Panc1 (cell line): ENCODE data around the gene ZNF609. TPM values are rescaled to one million over a fixed set of nuclear protein-coding genes. Genes with fewer than 3 reads are reported as not detected.

Experiments used
- ATAC-seq: fragments of 200-7000 bp; cut with Tn5 transposase; 2 replicates; pipeline ENCODE4 v1.9.1; 2020; ENCODE audit warnings: mild to moderate bottlenecking, moderate library complexity
- BruUV-seq: library from RNA; stranded (reverse); fragments of 400-500 nt; replicated peaks from 2 replicates; lab custom pipeline; 2021; lab: Mats Ljungman, UMichigan
- CTCF ChIA-PET: fragments of 300-600 bp; sonication (Branson Sonifier 250); formaldehyde crosslinking; loops from one replicate; lab custom pipeline; 2022; ENCODE audit warnings: antibody characterized with exemption; lab: Charles Lee
- POLR2A ChIA-PET: fragments of 300-600 bp; sonication (Branson Sonifier 250); formaldehyde crosslinking; loops from one replicate; lab custom pipeline; 2022; ENCODE audit warnings: antibody characterized with exemption; lab: Charles Lee
- DNase-seq: peaks from one replicate; pipeline ENCODE4 v3.0.0-alpha.2; 2010; ENCODE audit warnings: low read depth, low spot score
- H3K27ac ChIP-seq: 2 replicates; pipeline ENCODE4 v1.5.1; 2011; ENCODE audit warnings: mild to moderate bottlenecking, low read length, inconsistent platforms
- H3K27me3 ChIP-seq: fragments of 200-500 bp; sonication (Bioruptor generic); 2 replicates; pipeline ENCODE4 v1.6.0; 2014; ENCODE audit warnings: low read length, inconsistent platforms; ENCODE audit not compliant: control insufficient read depth, insufficient read depth
- H3K36me3 ChIP-seq: fragments of 200-500 bp; sonication (Bioruptor generic); 2 replicates; pipeline ENCODE4 v1.5.1; 2014; ENCODE audit warnings: inconsistent platforms, mild to moderate bottlenecking, low read length, moderate library complexity; ENCODE audit not compliant: control insufficient read depth, insufficient read depth
- H3K4me1 ChIP-seq: 2 replicates; pipeline ENCODE4 v1.5.1; 2011; ENCODE audit warnings: inconsistent platforms, mild to moderate bottlenecking, low read length, moderate library complexity; ENCODE audit not compliant: control insufficient read depth, insufficient read depth
- H3K4me3 ChIP-seq, 2 experiments: 2 replicates each; pipeline ENCODE4 v1.5.1; 2011 to 2012; ENCODE audit warnings: low read depth in 2 of 2, low read length in 2 of 2, mild to moderate bottlenecking in 2 of 2, inconsistent platforms in 1 of 2, moderate library complexity in 1 of 2
- H3K9me3 ChIP-seq: fragments of 200-500 bp; sonication (Bioruptor generic); 2 replicates; pipeline ENCODE4 v1.5.1; 2014; ENCODE audit warnings: low read depth, mild to moderate bottlenecking, inconsistent platforms, low read length, moderate library complexity; ENCODE audit not compliant: control insufficient read depth, insufficient read depth
- POLR2AphosphoS5 ChIP-seq: IDR thresholded peaks from 2 replicates; pipeline ENCODE4 v1.6.1; 2012; ENCODE audit warnings: mild to moderate bottlenecking, low read depth, low read length, moderate library complexity
- SIN3A ChIP-seq: IDR thresholded peaks from 2 replicates; pipeline ENCODE4 v1.6.1; 2012; ENCODE audit warnings: low read depth, mild to moderate bottlenecking, low read length, moderate library complexity, borderline replicate concordance; ENCODE audit not compliant: insufficient read depth
- TCF7L2 ChIP-seq: IDR thresholded peaks from 2 replicates; pipeline ENCODE4 v1.6.1; 2011; ENCODE audit warnings: mild to moderate bottlenecking, low read depth, low read length, inconsistent platforms
- in situ Hi-C: cut with HindIII; loops from 2 replicates; pipeline ENCODE4 v1.10.0; 2016; ENCODE audit warnings: low sequenced_read_pairs, low pct_unique_long_range_greater_than_20kb
- intact Hi-C: fragments of 100-400 bp; cut with micrococcal nuclease; formaldehyde crosslinking; loops from one replicate; pipeline ENCODE4 v1.10.0; 2022; ENCODE audit not compliant: unreplicated experiment
- total RNA-seq: library from RNA; stranded (reverse); gene quantifications from one replicate; pipeline ENCODE4 v1.2.1, GENCODE V29; 2021; ENCODE audit not compliant: unreplicated experiment
- TF ChIP-seq, protein P1 (sequence below): fragments of 450-650 bp; IDR thresholded peaks from 2 replicates; pipeline ENCODE4 v1.5.1; 2017; ENCODE audit warnings: mild to moderate bottlenecking
- TF ChIP-seq, protein P2 (sequence below), 2 experiments: IDR thresholded peaks; 2 replicates each; pipeline ENCODE4 v1.6.1; 2011 to 2012; ENCODE audit warnings: low read depth in 2 of 2, control low read depth in 1 of 2, low read length in 1 of 2, mild to moderate bottlenecking in 1 of 2, moderate library complexity in 1 of 2; ENCODE audit not compliant: insufficient read depth in 1 of 2

The ZNF609 gene
- total RNA-seq, 1 experiment from 2014 or later: 47.2 TPM

DNA sequence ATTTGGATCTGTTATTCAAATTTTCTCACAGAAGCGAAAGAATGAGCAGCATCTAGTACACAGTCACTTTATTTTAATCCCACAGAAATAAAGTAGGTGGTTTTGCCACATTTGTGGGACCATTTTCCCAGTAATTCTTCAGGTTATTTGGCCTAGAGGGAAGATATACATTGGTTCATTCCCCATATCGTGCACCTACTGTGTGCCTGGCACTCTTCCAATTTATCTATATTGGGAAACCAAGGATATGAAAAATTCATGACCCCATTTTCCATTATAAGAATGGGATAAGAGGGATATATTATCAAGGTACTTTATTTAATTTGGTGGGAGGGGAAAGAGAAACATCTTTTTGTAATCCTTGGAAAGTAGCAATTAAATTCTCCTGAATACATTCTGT lies 37.7 kb upstream of the ZNF609 start:
- H3K27ac ChIP-seq: no peak overlapping the region
- no TSS peak for BruUV-seq
- peaks cover 23% of the 10 kb centered on the region for H3K36me3 ChIP-seq
- H3K9me3 ChIP-seq: no peaks in the 10 kb centered on the region
- no peak for DNase-seq
- no peaks in the 10 kb centered on the region for H3K4me1 ChIP-seq
- ChIA-PET CTCF (no interaction called here), POLR2A (no interaction called here)
- no peaks in the 10 kb centered on the region for H3K27me3 ChIP-seq
- TF ChIP-seq TCF7L2 (no peak), POLR2AphosphoS5 (no peak), SIN3A (no peak)
- TF ChIP-seq, protein P1, sequence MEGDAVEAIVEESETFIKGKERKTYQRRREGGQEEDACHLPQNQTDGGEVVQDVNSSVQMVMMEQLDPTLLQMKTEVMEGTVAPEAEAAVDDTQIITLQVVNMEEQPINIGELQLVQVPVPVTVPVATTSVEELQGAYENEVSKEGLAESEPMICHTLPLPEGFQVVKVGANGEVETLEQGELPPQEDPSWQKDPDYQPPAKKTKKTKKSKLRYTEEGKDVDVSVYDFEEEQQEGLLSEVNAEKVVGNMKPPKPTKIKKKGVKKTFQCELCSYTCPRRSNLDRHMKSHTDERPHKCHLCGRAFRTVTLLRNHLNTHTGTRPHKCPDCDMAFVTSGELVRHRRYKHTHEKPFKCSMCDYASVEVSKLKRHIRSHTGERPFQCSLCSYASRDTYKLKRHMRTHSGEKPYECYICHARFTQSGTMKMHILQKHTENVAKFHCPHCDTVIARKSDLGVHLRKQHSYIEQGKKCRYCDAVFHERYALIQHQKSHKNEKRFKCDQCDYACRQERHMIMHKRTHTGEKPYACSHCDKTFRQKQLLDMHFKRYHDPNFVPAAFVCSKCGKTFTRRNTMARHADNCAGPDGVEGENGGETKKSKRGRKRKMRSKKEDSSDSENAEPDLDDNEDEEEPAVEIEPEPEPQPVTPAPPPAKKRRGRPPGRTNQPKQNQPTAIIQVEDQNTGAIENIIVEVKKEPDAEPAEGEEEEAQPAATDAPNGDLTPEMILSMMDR: no peak
- TF ChIP-seq, protein P2, sequence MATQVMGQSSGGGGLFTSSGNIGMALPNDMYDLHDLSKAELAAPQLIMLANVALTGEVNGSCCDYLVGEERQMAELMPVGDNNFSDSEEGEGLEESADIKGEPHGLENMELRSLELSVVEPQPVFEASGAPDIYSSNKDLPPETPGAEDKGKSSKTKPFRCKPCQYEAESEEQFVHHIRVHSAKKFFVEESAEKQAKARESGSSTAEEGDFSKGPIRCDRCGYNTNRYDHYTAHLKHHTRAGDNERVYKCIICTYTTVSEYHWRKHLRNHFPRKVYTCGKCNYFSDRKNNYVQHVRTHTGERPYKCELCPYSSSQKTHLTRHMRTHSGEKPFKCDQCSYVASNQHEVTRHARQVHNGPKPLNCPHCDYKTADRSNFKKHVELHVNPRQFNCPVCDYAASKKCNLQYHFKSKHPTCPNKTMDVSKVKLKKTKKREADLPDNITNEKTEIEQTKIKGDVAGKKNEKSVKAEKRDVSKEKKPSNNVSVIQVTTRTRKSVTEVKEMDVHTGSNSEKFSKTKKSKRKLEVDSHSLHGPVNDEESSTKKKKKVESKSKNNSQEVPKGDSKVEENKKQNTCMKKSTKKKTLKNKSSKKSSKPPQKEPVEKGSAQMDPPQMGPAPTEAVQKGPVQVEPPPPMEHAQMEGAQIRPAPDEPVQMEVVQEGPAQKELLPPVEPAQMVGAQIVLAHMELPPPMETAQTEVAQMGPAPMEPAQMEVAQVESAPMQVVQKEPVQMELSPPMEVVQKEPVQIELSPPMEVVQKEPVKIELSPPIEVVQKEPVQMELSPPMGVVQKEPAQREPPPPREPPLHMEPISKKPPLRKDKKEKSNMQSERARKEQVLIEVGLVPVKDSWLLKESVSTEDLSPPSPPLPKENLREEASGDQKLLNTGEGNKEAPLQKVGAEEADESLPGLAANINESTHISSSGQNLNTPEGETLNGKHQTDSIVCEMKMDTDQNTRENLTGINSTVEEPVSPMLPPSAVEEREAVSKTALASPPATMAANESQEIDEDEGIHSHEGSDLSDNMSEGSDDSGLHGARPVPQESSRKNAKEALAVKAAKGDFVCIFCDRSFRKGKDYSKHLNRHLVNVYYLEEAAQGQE (IDR thresholded peaks at IDR 0.05; ENCODE audit: insufficient read depth in 1 of 2, low read depth in 2 of 2, low read length in 1 of 2): no peak
- in situ Hi-C loops: no loop called here
- ATAC-seq: no peak
- H3K4me3 ChIP-seq: no peak overlapping the region
- intact Hi-C loops: loop anchor here (10.0 kb wide), 1 partner anchor 262 kb away; no protein-coding TSS in a partner anchor

DNA sequence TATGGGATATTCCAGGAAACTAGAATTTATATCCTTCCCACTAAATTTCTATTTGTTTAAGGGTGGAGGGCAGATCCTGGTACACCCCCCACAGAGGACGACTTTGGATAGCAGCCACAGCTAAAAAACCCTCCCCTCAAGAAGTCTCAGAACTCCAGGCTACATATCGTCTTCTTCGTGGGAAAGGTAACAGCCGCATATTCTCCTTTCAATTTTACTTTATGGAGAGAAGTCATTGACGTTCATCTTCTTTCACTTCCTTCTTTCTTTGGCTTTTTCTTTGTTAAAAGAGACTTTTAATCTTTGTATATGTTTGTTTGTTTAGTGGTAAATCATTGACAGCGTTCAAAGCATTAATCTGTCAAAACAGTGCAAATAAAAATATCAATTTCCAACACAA lies 36.4 kb upstream of the ZNF609 start:
- Histone ChIP-seq H3K36me3 (peaks cover 16% of the 10 kb centered on the region), H3K4me1 (no peaks in the 10 kb centered on the region), H3K9me3 (no peaks in the 10 kb centered on the region), H3K27ac (no peak overlapping the region), H3K4me3 (no peak overlapping the region), H3K27me3 (no peaks in the 10 kb centered on the region)
- ATAC-seq (no peak), DNase-seq (no peak)
- intact Hi-C loops (loop anchor here (10.0 kb wide), 1 partner anchor 261 kb away; no protein-coding TSS in a partner anchor), in situ Hi-C loops (no loop called here)
- TF ChIP-seq, protein P2 (IDR thresholded peaks at IDR 0.05; ENCODE audit: insufficient read depth in 1 of 2, low read depth in 2 of 2, low read length in 1 of 2): no peak
- no peak for TF ChIP-seq SIN3A
- no peak for TF ChIP-seq POLR2AphosphoS5
- TF ChIP-seq, protein P1: no peak
- no peak for TF ChIP-seq TCF7L2
- no TSS peak for BruUV-seq
- CTCF ChIA-PET: no interaction called here
- POLR2A ChIA-PET: no interaction called here
